Measurements from ENCODE around the gene C1GALT1C1. TPM values are rescaled to one million over a fixed set of nuclear protein-coding genes. Genes with fewer than 3 reads are reported as not detected.

C1GALT1C1 gene
- polyA plus RNA-seq, 1 of the 3 experiments (the other 2 are of a cell fraction), result 26.9 TPM

GRCh38 chrX:120625371-120625770 is 4.5 kb downstream of the C1GALT1C1 start (continued):
- TF ChIP-seq USF2 (IDR thresholded peaks at IDR 0.05; ENCODE audit: borderline replicate concordance, low read depth, low read length) (no peak), PBX3 (IDR thresholded peaks at IDR 0.05) (no peak), NRF1 (IDR thresholded peaks at IDR 0.05; ENCODE audit: low read depth, low read length) (no peak), ELF1 (IDR thresholded peaks at IDR 0.05) (no peak), IRF3 (IDR thresholded peaks at IDR 0.05; ENCODE audit: low read depth, low read length) (no peak), ZBTB33 (IDR thresholded peaks at IDR 0.05; ENCODE audit: borderline replicate concordance, low read depth) (no peak), RFX5 (IDR thresholded peaks at IDR 0.05; ENCODE audit: low read length) (no peak), RAD21 (IDR thresholded peaks at IDR 0.05; ENCODE audit: low read length) (no peak)

- no peak overlapping the region for H3K4me3 ChIP-seq (ENCODE audit: low read depth in 2 of 2, low read length in 1 of 2)
- 82% methylated on average over 5 of the region's 5 CpGs for WGBS (ENCODE audit: low lambda C conversion rate)
- no peak overlapping the region for H3K27ac ChIP-seq (ENCODE audit: low read depth in 2 of 2, low read length in 1 of 2)
- no peak overlapping the region for H2AFZ ChIP-seq (ENCODE audit: low read depth)
- H3K27me3 ChIP-seq (ENCODE audit: insufficient read depth), result no peaks in the 10 kb centered on the region
- no peaks in the 10 kb centered on the region for H3K4me1 ChIP-seq (ENCODE audit: control insufficient read depth in 1 of 2, insufficient read depth in 2 of 2, low read depth in 1 of 2, low read length in 1 of 2)
- H3K9me3 ChIP-seq, result no peaks in the 10 kb centered on the region
- H3K4me2 ChIP-seq, result no peak overlapping the region
- CTCF ChIA-PET, result interaction anchor here (1.9 kb wide), 1 partner anchor 13 kb away, joined by 4 read pairs; no protein-coding TSS in a partner anchor
- H3K79me2 ChIP-seq (ENCODE audit: insufficient read depth), result no peaks in the 10 kb centered on the region
- H3K36me3 ChIP-seq (replicated peaks in 1 of 2; ENCODE audit: control insufficient read depth in 1 of 2, insufficient read depth in 2 of 2, low read length in 1 of 2), result peaks cover 27 to 52% of the 10 kb centered on the region in 2 experiments
- no peaks in the 10 kb centered on the region for H3K9me2 ChIP-seq
- TF ChIP-seq SMC3 (IDR thresholded peaks at IDR 0.05; ENCODE audit: low read depth, low read length) (no peak), RFX5 (IDR thresholded peaks at IDR 0.05; ENCODE audit: low read length) (no peak)
- DNase-seq, result no peak
- H4K20me1 ChIP-seq (ENCODE audit: insufficient read depth), result no peaks in the 10 kb centered on the region
- peaks cover 12% of the 10 kb centered on the region for H3F3A ChIP-seq (replicated peaks; ENCODE audit: insufficient read depth)
- POLR2A ChIA-PET, result no interaction called here
- no peak overlapping the region for H3K9ac ChIP-seq
These were observed 11.7 kb downstream of the C1GALT1C1 start for GRCh38 chrX:120617996-120618630.

- no peak overlapping the region for H3K27ac ChIP-seq (ENCODE audit: low read depth in 2 of 2, low read length in 1 of 2)
- TF ChIP-seq RCOR1 (IDR thresholded peaks at IDR 0.05; ENCODE audit: low read length), result no peak
- no peak for TF ChIP-seq SMC3 (IDR thresholded peaks at IDR 0.05; ENCODE audit: low read depth, low read length)
- peaks cover 12% of the 10 kb centered on the region for H3F3A ChIP-seq (replicated peaks; ENCODE audit: insufficient read depth)
- no peaks in the 10 kb centered on the region for H3K27me3 ChIP-seq (ENCODE audit: insufficient read depth)
- no peak overlapping the region for H3K4me3 ChIP-seq (ENCODE audit: low read depth in 2 of 2, low read length in 1 of 2)
- no peaks in the 10 kb centered on the region for H4K20me1 ChIP-seq (ENCODE audit: insufficient read depth)
- ChIA-PET CTCF (interaction anchor here (0.6 kb wide), 1 partner anchor 11 kb away, joined by 3 read pairs; no protein-coding TSS in a partner anchor), POLR2A (no interaction called here)
- H3K9me3 ChIP-seq, result no peaks in the 10 kb centered on the region
- no peak overlapping the region for H2AFZ ChIP-seq (ENCODE audit: low read depth)
- no peaks in the 10 kb centered on the region for H3K9me2 ChIP-seq
- H3K36me3 ChIP-seq (replicated peaks in 1 of 2; ENCODE audit: control insufficient read depth in 1 of 2, insufficient read depth in 2 of 2, low read length in 1 of 2), result peaks cover 44 to 69% of the 10 kb centered on the region in 2 experiments
- H3K4me2 ChIP-seq, result no peak overlapping the region
- H3K9ac ChIP-seq, result no peak overlapping the region
- no peaks in the 10 kb centered on the region for H3K79me2 ChIP-seq (ENCODE audit: insufficient read depth)
- DNase-seq, result no peak
- H3K4me1 ChIP-seq (ENCODE audit: control insufficient read depth in 1 of 2, insufficient read depth in 2 of 2, low read depth in 1 of 2, low read length in 1 of 2), result no peaks in the 10 kb centered on the region
These were observed 15.0 kb downstream of the C1GALT1C1 start for GRCh38 chrX:120614816-120615215.
